HEK293 (cell line): ENCODE results near the gene FANCC.

Source experiments
- EGR2 ChIP-seq: fragments of 450-650 bp; formaldehyde crosslinking; IDR thresholded peaks from 2 replicates; pipeline ENCODE4 v1.5.1; 2016; ENCODE audit warnings: low read depth, missing biosample characterization, missing genetic modification characterization
- GFI1B ChIP-seq: fragments of 450-650 bp; formaldehyde crosslinking; IDR thresholded peaks from 2 replicates; pipeline ENCODE4 v1.5.1; 2016; ENCODE audit warnings: missing biosample characterization, missing genetic modification characterization
- GLIS1 ChIP-seq: fragments of 450-650 bp; formaldehyde crosslinking; IDR thresholded peaks from 2 replicates; pipeline ENCODE4 v1.5.1; 2016; ENCODE audit warnings: missing biosample characterization, missing genetic modification characterization
- HOXC10 ChIP-seq: sonication (generic); formaldehyde crosslinking; IDR thresholded peaks from 2 replicates; pipeline ENCODE4 v1.8.1; 2023; ENCODE audit warnings: mild to moderate bottlenecking, missing genetic modification reagents
- KLF7 ChIP-seq: fragments of 450-650 bp; formaldehyde crosslinking; IDR thresholded peaks from 2 replicates; pipeline ENCODE4 v1.5.1; 2016; ENCODE audit warnings: missing biosample characterization, missing genetic modification characterization, borderline replicate concordance
- OSR2 ChIP-seq: fragments of 450-650 bp; formaldehyde crosslinking; IDR thresholded peaks from 2 replicates; pipeline ENCODE4 v1.5.1; 2016; ENCODE audit warnings: missing biosample characterization, missing genetic modification characterization
- SCRT2 ChIP-seq: fragments of 450-650 bp; formaldehyde crosslinking; IDR thresholded peaks from 2 replicates; pipeline ENCODE4 v1.5.1; 2016; ENCODE audit warnings: missing biosample characterization, missing genetic modification characterization
- TCF7L2 ChIP-seq: IDR thresholded peaks from 2 replicates; pipeline ENCODE4 v1.6.1; 2011; ENCODE audit warnings: low read depth, mild to moderate bottlenecking, inconsistent platforms, low read length, moderate library complexity, borderline replicate concordance
- YY2 ChIP-seq: fragments of 450-650 bp; formaldehyde crosslinking; IDR thresholded peaks from 2 replicates; pipeline ENCODE4 v1.5.1; 2016; ENCODE audit warnings: missing biosample characterization, missing genetic modification characterization
- ZBTB1 ChIP-seq: fragments of 450-650 bp; formaldehyde crosslinking; IDR thresholded peaks from 2 replicates; pipeline ENCODE4 v1.5.1; 2016; ENCODE audit warnings: missing biosample characterization, missing genetic modification characterization
- ZBTB17 ChIP-seq: fragments of 450-650 bp; formaldehyde crosslinking; IDR thresholded peaks from 2 replicates; pipeline ENCODE4 v1.5.1; 2016; ENCODE audit warnings: missing biosample characterization, missing genetic modification characterization
- ZBTB21 ChIP-seq: fragments of 450-650 bp; formaldehyde crosslinking; IDR thresholded peaks from 2 replicates; pipeline ENCODE4 v1.5.1; 2017; ENCODE audit warnings: missing biosample characterization, missing genetic modification characterization
- ZFHX2 ChIP-seq: fragments of 450-650 bp; formaldehyde crosslinking; conservative IDR thresholded peaks from 2 replicates; pipeline ENCODE4 v1.5.1; 2016; ENCODE audit warnings: missing biosample characterization, missing genetic modification characterization
- ZFP41 ChIP-seq: fragments of 450-650 bp; formaldehyde crosslinking; IDR thresholded peaks from 2 replicates; pipeline ENCODE4 v1.5.1; 2016; ENCODE audit warnings: missing biosample characterization, missing genetic modification characterization, borderline replicate concordance
- ZFP69B ChIP-seq: fragments of 450-650 bp; formaldehyde crosslinking; IDR thresholded peaks from 2 replicates; pipeline ENCODE4 v1.5.1; 2016; ENCODE audit warnings: missing biosample characterization, missing genetic modification characterization
- ZNF138 ChIP-seq: fragments of 450-650 bp; formaldehyde crosslinking; IDR thresholded peaks from 2 replicates; pipeline ENCODE4 v1.5.1; 2016; ENCODE audit warnings: missing biosample characterization, missing genetic modification characterization, borderline replicate concordance
- ZNF248 ChIP-seq: fragments of 450-650 bp; formaldehyde crosslinking; IDR thresholded peaks from 2 replicates; pipeline ENCODE4 v1.5.1; 2017; ENCODE audit warnings: missing biosample characterization, missing genetic modification characterization
- ZNF274 ChIP-seq, 2 experiments: fragments of 200-500 bp in 1 of 2; fragments of 450-650 bp in 1 of 2; sonication (Bioruptor generic) in 1 of 2; formaldehyde crosslinking in 1 of 2; IDR thresholded peaks; 2 replicates each; pipeline versions ENCODE4 v1.5.1 to v1.6.1; 2014 to 2016; ENCODE audit warnings: borderline replicate concordance in 1 of 2, inconsistent platforms in 1 of 2, low read length in 1 of 2, missing biosample characterization in 1 of 2, missing genetic modification characterization in 1 of 2
- ZNF311 ChIP-seq: fragments of 450-650 bp; formaldehyde crosslinking; IDR thresholded peaks from 2 replicates; pipeline ENCODE4 v1.5.1; 2017; ENCODE audit warnings: missing biosample characterization, missing genetic modification characterization, borderline replicate concordance
- ZNF404 ChIP-seq: fragments of 450-650 bp; formaldehyde crosslinking; IDR thresholded peaks from 2 replicates; pipeline ENCODE4 v1.5.1; 2017; ENCODE audit warnings: missing biosample characterization, missing genetic modification characterization
- ZNF473 ChIP-seq: fragments of 450-650 bp; formaldehyde crosslinking; IDR thresholded peaks from 2 replicates; pipeline ENCODE4 v1.5.1; 2017; ENCODE audit warnings: missing biosample characterization, missing genetic modification characterization
- ZNF510 ChIP-seq: fragments of 450-650 bp; formaldehyde crosslinking; IDR thresholded peaks from 2 replicates; pipeline ENCODE4 v1.5.1; 2018; ENCODE audit warnings: mild to moderate bottlenecking, missing genetic modification characterization, missing biosample characterization; ENCODE audit not compliant: insufficient replicate concordance
- ZNF549 ChIP-seq: fragments of 450-650 bp; IDR thresholded peaks from 2 replicates; pipeline ENCODE4 v1.5.1; 2018; ENCODE audit warnings: missing biosample characterization, missing genetic modification characterization, mild to moderate bottlenecking, inconsistent platforms, moderate library complexity
- ZNF654 ChIP-seq: fragments of 450-650 bp; formaldehyde crosslinking; IDR thresholded peaks from 2 replicates; pipeline ENCODE4 v1.5.1; 2016; ENCODE audit warnings: low read depth, missing biosample characterization, missing genetic modification characterization
- ZNF658 ChIP-seq: fragments of 450-650 bp; formaldehyde crosslinking; IDR thresholded peaks from 2 replicates; pipeline ENCODE4; 2016; ENCODE audit warnings: missing biosample characterization, missing genetic modification characterization
- ZSCAN23 ChIP-seq: fragments of 450-650 bp; formaldehyde crosslinking; IDR thresholded peaks from 2 replicates; pipeline ENCODE4 v1.5.1; 2016; ENCODE audit warnings: missing biosample characterization, missing genetic modification characterization
- TF ChIP-seq, protein P1 (sequence below): fragments of 450-650 bp; formaldehyde crosslinking; IDR thresholded peaks from 2 replicates; pipeline ENCODE4 v1.5.1; 2017; ENCODE audit warnings: missing biosample characterization, missing genetic modification characterization
- TF ChIP-seq, protein P2 (sequence below): fragments of 450-650 bp; formaldehyde crosslinking; IDR thresholded peaks from 2 replicates; pipeline ENCODE4 v1.5.1; 2016; ENCODE audit warnings: missing biosample characterization, missing genetic modification characterization
- TF ChIP-seq, protein P3 (sequence below): sonication (generic); formaldehyde crosslinking; IDR thresholded peaks from 2 replicates; pipeline ENCODE4 v1.8.1; 2022; ENCODE audit warnings: mild to moderate bottlenecking, moderate library complexity, missing genetic modification reagents
- TF ChIP-seq, protein P4 (sequence below): fragments of 450-650 bp; formaldehyde crosslinking; IDR thresholded peaks from 2 replicates; pipeline ENCODE4 v1.5.1; 2017; ENCODE audit warnings: missing biosample characterization, missing genetic modification characterization
- TF ChIP-seq, protein P5 (sequence below): fragments of 450-650 bp; formaldehyde crosslinking; IDR thresholded peaks from 2 replicates; pipeline ENCODE4 v1.5.1; 2016; ENCODE audit warnings: missing biosample characterization, missing genetic modification characterization
- TF ChIP-seq, protein P6 (sequence below): fragments of 450-650 bp; formaldehyde crosslinking; IDR thresholded peaks from 2 replicates; pipeline ENCODE4 v1.5.1; 2017; ENCODE audit warnings: missing biosample characterization, mild to moderate bottlenecking, missing genetic modification characterization, moderate library complexity

FANCC gene

DNA sequence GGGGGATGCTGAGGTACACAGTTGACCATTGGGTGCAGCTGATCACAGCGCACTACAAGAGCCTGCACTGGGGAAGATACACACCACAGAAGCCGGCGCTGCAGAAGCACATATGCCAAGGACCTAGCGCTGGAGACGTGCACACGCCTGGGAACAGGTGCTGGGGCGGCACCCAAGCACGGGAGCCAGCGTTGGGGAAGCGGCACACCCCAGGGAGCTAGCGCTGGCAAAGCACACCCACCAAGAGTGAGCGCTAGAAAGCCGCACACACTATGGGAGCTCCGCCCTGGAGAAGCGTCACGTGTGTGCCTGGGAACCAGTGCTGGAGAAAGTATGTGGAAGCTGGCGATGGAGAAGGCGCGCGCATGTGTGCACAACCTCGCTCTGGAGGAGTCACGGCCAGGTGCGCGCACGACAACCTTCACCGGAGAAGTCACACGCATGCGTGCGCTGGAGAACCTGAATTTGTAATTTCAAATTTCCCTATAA is 4.5 kb downstream of the FANCC start (continued):
- TF ChIP-seq, protein P1, sequence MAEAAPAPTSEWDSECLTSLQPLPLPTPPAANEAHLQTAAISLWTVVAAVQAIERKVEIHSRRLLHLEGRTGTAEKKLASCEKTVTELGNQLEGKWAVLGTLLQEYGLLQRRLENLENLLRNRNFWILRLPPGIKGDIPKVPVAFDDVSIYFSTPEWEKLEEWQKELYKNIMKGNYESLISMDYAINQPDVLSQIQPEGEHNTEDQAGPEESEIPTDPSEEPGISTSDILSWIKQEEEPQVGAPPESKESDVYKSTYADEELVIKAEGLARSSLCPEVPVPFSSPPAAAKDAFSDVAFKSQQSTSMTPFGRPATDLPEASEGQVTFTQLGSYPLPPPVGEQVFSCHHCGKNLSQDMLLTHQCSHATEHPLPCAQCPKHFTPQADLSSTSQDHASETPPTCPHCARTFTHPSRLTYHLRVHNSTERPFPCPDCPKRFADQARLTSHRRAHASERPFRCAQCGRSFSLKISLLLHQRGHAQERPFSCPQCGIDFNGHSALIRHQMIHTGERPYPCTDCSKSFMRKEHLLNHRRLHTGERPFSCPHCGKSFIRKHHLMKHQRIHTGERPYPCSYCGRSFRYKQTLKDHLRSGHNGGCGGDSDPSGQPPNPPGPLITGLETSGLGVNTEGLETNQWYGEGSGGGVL (tag by site-specific recombination), result no peak
- TF ChIP-seq, protein P2, sequence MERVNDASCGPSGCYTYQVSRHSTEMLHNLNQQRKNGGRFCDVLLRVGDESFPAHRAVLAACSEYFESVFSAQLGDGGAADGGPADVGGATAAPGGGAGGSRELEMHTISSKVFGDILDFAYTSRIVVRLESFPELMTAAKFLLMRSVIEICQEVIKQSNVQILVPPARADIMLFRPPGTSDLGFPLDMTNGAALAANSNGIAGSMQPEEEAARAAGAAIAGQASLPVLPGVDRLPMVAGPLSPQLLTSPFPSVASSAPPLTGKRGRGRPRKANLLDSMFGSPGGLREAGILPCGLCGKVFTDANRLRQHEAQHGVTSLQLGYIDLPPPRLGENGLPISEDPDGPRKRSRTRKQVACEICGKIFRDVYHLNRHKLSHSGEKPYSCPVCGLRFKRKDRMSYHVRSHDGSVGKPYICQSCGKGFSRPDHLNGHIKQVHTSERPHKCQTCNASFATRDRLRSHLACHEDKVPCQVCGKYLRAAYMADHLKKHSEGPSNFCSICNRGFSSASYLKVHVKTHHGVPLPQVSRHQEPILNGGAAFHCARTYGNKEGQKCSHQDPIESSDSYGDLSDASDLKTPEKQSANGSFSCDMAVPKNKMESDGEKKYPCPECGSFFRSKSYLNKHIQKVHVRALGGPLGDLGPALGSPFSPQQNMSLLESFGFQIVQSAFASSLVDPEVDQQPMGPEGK, result 0 out of 2 replicates have a peak, but pooled peaks have one; percentile 35
- TF ChIP-seq ZNF549 (tag by site-specific recombination) (no peak), ZNF654 (no peak), ZBTB21 (tag by site-specific recombination) (no peak), EGR2 (tag by site-specific recombination) (no peak), SCRT2 (tag by site-specific recombination) (peak; percentile 80), GFI1B (tag by site-specific recombination) (no peak), ZNF473 (tag by site-specific recombination) (no peak), ZNF311 (tag by site-specific recombination) (no peak), ZNF274 (IDR thresholded peaks at IDR 0.05; ENCODE audit: low read length) (no peak), ZNF274 (tag by site-specific recombination; IDR thresholded peaks at IDR 0.05; ENCODE audit: borderline replicate concordance) (no peak), TCF7L2 (no peak), KLF7 (no peak), ZSCAN23 (no peak), YY2 (tag by site-specific recombination) (no peak), ZNF248 (tag by site-specific recombination) (no peak), ZFP41 (tag by site-specific recombination) (no peak), OSR2 (tag by site-specific recombination) (peak; percentile 54), ZNF658 (no peak), ZFP69B (no peak), ZFHX2 (tag by site-specific recombination) (0 out of 2 replicates have a peak, but pooled peaks have one; percentile 13), ZNF510 (no peak), HOXC10 (CRISPR knock-in tag) (no peak), ZNF138 (tag by site-specific recombination) (no peak), ZBTB17 (no peak), ZNF404 (tag by site-specific recombination) (no peak), ZBTB1 (tag by site-specific recombination) (no peak), GLIS1 (peak; percentile 23; the same call in 1 of the 2 replicates)
- TF ChIP-seq, protein P3, sequence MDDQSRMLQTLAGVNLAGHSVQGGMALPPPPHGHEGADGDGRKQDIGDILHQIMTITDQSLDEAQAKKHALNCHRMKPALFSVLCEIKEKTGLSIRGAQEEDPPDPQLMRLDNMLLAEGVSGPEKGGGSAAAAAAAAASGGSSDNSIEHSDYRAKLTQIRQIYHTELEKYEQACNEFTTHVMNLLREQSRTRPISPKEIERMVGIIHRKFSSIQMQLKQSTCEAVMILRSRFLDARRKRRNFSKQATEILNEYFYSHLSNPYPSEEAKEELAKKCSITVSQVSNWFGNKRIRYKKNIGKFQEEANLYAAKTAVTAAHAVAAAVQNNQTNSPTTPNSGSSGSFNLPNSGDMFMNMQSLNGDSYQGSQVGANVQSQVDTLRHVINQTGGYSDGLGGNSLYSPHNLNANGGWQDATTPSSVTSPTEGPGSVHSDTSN (CRISPR knock-in tag), result no peak
- TF ChIP-seq, protein P4, sequence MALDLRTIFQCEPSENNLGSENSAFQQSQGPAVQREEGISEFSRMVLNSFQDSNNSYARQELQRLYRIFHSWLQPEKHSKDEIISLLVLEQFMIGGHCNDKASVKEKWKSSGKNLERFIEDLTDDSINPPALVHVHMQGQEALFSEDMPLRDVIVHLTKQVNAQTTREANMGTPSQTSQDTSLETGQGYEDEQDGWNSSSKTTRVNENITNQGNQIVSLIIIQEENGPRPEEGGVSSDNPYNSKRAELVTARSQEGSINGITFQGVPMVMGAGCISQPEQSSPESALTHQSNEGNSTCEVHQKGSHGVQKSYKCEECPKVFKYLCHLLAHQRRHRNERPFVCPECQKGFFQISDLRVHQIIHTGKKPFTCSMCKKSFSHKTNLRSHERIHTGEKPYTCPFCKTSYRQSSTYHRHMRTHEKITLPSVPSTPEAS (tag by site-specific recombination), result peak; percentile 57; the same call in 1 of the 2 replicates
- TF ChIP-seq, protein P5, sequence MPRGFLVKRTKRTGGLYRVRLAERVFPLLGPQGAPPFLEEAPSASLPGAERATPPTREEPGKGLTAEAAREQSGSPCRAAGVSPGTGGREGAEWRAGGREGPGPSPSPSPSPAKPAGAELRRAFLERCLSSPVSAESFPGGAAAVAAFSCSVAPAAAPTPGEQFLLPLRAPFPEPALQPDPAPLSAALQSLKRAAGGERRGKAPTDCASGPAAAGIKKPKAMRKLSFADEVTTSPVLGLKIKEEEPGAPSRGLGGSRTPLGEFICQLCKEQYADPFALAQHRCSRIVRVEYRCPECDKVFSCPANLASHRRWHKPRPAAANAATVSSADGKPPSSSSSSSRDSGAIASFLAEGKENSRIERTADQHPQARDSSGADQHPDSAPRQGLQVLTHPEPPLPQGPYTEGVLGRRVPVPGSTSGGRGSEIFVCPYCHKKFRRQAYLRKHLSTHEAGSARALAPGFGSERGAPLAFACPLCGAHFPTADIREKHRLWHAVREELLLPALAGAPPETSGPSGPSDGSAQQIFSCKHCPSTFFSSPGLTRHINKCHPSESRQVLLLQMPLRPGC (tag by site-specific recombination), result no peak
- TF ChIP-seq, protein P6, sequence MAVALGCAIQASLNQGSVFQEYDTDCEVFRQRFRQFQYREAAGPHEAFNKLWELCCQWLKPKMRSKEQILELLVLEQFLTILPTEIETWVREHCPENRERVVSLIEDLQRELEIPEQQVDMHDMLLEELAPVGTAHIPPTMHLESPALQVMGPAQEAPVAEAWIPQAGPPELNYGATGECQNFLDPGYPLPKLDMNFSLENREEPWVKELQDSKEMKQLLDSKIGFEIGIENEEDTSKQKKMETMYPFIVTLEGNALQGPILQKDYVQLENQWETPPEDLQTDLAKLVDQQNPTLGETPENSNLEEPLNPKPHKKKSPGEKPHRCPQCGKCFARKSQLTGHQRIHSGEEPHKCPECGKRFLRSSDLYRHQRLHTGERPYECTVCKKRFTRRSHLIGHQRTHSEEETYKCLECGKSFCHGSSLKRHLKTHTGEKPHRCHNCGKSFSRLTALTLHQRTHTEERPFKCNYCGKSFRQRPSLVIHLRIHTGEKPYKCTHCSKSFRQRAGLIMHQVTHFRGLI (tag by site-specific recombination), result no peak
